ENCODE results near the gene TTLL12.

The TTLL12 gene

DNA sequence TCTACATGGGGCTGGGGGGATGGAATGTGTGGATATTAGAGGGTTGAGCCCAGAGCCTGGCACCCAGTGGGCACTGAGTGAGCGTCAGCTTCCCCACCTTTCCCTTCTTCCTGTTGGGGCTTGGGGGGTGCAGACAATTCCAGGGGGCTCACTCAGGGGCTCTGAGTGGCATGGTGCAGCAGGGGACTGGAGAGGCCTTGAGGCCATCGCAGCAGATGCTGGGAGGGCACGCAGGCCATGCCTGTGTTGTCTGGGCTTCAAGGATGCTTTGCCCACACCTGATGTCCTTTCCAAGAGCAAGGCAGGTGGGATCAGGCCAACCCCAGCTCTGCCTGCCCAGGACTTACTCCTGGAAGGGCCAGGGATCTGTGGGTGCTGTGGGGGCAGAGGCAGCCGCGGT is 11.2 kb upstream of the TTLL12 start:
- no peak for DNase-seq

DNA sequence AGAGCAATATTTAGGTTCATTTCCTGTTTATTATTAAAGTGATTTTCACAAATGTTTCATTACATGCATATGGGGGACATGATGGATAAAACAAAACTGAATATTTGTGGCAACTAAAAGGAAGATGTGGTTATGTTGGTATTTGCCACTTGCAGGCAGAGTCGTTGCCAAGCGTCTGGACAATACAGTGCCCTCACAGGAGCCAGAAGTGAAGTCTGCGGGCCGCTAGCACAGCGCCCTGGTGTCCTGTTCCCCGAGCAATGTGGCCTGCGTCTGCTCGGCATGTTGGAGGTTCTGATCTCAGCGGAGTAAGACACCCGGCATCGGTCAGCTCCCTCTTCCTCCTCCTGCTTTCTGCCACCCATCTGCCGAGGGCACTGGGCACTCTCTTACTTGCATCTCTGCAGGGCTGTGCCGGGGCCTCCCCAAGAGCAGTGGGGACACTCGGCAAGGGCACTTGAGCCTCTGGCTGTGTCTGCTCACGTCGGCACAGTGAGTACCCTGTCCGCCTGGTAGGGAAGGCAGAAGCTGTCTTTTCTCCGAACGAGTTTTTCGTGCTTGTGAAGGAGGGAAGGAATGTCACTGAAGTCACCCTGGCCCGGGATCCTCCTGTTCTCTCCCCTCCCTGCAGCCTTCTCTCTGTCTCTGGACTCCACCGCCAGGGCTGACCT is 10.5 kb upstream of the TTLL12 start:
- no peak for DNase-seq

DNA sequence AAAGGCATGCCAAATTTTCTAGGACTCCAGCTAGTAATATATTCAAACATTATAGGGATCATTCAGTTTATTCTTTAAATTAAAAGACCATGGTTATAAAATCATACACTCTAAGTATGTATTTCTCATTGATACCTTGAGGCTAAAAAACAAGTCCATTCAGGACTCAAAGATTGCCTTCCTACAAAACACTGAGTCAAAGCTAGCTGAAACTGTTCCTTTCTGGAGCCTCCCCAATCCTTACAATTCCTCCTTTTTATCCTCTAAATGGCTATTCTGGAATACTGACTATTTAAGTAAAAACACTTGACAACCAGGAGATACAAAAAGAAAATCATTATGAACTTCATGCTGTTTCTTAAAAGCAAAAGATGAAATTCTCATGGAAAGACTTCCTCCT is 4.9 kb upstream of the TTLL12 start:
- DNase-seq, result no peak

DNA sequence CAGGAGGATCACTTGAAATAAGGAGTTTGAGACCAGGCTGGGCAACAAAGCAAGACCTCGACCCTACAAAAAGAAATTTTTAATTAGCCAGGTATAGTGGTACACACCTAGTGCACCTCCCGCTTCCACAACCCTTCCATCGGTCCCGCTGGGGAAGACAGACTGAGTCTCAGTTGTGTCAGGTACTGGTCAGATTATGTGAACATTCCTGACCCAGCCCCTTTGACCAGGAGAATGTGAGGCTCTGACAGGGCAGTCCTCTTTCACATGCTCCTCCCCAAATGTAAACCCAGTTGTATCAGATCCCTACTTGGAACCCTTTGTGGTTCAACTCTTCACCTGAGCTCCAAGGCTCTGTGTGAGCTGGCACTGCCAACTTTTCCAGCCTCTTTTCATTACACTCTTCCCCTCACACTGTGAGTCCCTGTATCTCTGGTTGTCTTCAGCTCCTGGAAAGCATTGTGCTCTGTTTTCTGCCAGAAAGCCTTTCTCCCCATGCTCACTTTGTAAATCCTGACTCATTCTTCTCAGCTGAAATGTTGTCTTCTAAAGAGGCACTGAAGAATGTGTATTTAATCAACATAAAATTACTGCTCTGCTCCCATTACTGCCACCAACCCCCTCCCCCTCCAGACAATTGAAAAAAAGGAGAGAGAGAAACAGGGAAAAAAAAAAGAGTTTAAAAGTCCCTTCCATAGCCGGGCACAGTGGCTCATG is 2.1 kb upstream of the TTLL12 start:
- no peak for DNase-seq

DNA sequence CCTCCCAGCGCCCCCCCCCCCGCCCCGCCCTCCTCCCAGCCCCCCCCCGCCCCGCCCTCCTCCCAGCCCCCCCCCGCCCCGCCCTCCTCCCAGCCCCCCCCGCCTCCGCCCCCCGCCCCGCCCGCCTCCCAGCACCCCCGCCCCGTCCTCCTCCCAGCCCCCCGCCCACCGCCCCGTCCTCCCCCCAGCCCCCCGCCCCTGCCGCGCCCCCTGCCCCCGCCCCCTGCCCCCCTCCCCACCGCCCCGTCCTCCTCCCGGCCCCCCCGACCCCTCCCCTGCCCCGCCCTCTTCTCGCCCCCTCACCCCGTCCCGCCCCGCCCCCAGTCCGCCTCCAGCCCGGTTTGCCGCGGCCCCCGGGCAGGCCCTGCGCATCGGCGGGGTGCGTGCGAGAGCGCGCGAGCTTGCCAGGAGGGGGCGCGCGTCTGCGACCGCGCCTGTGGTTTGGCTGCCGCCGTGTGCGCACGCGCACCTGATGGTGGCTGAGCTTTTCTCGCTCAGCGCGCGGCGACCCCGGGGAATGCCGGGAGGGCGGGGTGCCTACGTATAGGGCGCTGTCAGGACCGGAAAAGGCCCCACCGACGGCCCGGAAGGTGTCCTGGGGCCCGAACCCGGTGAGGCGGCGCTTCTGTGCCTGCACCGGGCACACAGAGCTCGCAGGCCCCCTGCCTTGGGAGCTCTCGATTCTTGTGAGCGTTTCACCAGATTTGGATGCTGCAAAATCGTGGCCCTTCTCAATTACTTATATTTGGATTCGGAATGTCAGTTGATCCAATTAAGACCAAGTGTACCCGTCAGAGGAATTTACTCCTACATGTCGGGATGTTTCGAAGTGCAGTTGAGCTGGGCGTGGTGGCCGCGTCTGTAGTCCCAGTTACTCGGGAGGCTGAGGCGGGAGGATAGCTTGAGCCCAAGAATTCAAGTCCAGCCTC is 501 bp upstream of the TTLL12 start:
- peak; percentile 97 for DNase-seq

DNA sequence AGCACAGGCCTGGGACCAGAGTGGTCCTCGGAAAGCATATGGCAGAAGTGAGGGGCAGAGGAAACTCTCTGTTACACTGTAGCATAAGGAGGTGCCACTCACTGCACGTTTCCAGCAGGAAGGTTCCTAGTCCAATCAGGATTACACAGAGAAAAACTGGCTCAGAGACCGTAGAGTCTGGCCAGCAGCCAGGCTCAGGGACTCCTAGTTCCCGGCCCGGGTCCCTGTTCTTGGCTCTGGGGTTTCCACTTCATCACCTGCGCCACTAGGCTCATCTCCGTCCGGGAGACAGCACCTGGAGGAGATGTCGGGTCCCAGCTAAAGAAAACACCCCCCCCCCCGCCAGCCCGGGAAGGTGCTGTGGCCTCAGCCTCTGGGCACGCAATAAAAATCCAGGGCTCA is 1.1 kb downstream of the TTLL12 start:
- no peak for DNase-seq

DNA sequence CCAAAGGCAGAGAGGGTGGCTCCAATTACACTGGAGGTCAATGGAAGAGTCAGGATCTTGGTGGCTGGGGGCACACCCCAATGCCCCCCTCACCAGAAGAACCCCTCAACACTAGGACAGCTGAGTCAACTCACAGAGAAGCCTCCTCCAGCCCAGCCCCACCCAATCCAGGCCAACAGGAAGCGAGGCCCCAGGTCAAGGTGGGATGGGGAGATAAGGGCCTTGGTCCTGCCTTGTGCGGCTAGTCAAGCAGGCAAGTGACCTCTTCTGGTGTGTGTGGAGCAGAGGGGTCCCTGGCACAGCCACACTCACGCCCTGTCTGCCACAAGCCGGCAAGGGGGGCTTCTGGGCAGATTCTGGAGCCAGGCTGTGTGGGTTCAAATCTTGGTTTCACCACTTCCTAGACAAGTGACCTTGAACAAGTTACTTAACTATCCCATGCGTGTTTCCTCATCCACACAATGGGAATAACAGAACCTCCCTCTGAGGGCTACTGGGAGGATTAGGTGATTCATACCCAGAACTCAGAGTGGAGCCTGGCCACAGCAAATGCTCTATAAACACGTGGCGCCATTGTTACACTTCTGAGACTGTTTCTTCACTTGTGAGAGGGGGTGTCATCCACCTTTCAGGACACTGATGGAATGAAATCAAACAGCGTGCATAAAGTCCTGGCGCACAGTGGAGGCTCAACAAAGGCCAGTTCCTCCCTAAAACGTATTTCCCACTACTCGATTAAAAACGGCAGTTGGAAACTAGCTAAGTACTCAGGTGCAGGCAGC is 3.2 kb downstream of the TTLL12 start:
- DNase-seq, result no peak

DNA sequence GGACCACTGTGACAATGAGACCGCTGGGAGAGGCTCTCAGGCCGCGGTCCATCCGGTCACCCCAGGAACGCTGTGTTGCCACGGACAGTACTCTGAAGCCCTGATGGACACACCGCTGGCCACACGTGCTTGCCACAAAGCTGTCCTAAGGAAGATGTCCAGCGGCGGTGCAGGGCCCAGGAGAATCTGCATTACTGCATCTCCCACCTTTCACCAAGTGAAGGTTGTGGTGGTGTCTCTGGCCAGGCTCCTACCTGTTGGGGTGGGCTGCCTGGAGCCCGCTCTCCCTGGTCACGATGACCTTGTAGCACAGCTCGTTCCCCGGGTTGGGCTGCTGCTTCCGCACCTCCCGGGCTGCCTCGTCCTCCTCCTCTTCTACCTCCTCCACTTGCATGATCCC is 4.2 kb downstream of the TTLL12 start:
- no peak for DNase-seq

DNA sequence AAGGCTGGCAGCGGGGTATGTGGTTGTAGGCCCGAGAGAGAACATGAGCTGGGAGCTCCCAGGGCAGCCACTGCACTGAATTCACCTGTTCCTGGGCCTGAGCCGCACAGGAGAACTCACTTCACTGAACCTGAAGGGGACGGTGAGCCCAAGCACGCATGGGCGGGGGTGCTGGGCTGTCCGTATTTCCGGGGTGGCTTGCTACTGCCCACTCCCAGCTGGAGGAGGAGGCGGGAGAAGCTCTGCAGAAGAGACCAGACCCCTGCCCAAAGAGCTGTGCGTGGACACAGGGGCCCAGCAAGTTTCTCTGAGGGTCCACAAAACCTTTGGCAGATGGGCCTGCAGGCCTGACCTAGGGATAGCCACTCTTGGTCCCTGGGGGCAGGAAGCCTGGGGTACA is 4.8 kb downstream of the TTLL12 start:
- no peak for DNase-seq

DNA sequence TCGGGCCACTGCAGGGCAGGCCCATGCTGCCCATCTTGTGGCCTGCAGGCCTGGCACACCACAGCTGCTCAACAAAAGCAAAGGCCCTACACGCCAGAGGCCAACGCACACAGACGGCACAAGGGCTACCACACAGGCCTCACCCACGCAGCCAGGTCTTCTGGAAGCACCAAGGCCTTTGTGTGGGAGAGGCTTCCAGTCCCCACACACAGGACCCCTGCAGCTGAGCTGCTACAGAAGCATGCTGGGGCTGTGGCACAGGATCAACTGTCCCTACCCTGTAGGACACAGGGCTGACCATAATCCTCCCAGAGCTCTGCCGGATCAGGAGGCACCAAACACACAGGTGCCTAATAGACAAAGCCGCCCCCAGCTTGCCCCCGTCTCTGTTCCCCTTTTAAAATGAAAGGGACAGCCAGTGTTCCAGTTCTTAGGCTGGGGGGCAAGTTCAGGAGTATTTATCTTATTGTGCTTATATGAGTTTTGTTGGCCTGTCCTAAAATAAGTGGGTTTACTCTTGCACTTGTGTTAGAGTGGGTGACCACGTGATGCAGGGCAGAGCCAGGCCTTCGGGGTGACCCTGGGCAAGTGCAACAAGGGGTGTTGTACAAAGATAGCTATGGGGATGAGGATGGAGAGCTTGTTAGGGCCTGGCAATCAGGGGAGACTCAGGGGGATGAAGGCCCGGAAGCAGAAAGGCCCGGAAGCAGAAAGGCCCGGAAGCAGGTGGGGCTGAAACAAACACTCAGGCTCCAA is 5.4 kb downstream of the TTLL12 start:
- DNase-seq, result no peak

DNA sequence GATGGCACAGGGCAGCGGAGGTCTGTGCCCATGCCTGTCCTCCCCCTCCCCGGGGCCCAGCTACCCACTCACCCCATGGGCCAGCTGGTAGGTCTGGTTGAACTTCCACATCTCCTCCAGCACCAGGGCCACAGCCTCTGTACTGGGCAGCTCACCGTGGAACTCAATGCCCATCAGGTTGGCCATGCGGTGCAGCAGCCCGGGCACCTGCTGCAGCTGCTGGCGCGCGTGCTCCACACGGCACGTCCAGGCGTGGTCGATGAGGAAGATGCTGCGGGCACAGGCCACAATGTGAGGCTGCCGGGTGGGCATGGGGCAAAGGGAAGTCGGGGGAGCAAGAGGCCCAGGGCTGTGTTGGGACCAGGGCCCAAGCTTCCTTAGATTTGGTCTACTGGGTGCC is 6.3 kb downstream of the TTLL12 start:
- no peak for DNase-seq

DNA sequence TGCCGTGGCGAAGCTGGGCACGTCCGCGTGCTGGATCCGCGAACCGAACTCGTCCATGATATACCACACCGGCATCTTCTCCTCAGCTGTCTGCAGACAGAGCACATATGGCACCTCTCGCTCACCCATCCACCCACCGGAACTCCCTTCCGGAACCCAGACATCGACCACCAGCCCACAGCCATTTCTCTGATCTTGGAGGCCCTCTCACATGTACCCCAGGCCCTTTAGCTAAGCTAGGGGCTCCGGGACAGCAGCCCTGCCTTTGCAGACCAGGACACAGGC is 7.1 kb downstream of the TTLL12 start:
- DNase-seq, result no peak

DNA sequence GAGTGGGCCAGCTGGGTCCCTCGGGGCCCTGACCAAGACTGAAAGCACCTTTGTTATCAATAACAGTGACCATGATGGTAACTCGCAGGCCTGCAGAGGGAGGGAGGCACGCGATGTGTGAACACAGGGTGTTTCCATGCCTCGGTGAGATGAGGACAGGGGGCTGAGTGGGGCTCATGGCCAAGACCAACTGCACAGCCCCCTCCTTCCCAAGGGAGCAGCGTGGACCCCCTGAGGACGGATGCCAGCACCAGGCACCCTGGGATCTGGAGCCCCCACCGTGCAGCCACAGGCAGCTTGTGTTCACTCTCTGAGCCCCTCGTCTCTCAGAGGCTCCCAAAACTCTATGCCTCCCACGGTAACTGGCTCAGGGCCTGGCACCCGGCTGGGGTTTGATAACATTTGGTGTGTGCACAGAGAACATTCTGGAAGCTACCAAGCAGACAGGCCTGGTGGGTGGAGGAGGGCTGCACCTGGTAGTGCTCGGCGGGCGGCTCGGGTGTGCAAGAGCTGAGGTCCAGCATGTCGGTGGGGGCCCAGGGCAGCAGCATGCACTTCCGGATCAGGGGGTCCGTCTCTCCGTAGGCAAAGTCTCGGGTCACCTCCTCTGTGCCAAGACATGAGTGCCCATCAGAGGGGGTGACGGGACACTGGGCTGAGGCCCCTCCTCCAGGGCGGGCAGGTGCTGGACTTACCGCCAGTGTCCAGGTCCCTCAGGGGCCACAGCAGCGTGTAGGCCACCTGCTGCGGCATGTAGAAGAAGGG is 7.6 kb downstream of the TTLL12 start:
- DNase-seq, result no peak

DNA sequence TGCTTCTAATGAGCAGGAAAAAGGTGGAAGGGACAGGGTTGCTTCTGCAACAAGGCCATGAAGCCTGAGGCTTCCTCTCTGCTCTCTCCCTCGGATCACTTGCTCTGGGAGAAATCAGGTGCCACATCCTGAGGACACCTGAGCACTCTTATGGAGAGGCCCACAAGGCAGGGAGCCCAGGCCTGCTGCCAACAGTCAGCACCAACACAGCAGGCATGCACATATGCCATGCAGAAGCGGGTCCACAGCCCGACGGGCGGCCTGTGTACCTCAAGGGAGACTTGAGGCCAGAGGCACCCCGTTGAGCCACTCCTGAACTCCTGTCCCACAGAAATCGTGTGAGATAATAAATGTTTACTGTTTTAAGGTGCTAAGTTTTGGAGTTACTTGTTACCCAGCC is 9.5 kb downstream of the TTLL12 start:
- no peak for DNase-seq

DNA sequence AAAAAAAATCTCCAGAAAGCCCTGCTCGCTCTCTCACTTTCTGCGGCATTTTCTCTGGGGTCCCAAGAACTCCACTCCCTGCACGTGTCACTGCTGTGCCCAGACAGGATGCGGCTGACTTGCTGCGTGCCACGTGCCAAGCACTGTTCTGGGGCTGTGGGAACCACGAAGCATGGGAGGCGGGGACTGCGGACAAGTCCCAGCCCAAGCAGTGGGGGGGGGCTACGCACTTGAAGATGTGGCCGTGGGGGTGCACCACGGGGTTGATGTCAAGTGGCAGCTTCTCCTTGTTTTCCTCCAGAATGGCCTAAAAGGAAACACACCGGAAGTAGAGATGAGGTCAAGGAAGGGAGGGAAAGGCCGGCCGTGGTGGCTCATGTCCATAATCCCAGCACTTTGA is 10.8 kb downstream of the TTLL12 start:
- no peak for DNase-seq

DNA sequence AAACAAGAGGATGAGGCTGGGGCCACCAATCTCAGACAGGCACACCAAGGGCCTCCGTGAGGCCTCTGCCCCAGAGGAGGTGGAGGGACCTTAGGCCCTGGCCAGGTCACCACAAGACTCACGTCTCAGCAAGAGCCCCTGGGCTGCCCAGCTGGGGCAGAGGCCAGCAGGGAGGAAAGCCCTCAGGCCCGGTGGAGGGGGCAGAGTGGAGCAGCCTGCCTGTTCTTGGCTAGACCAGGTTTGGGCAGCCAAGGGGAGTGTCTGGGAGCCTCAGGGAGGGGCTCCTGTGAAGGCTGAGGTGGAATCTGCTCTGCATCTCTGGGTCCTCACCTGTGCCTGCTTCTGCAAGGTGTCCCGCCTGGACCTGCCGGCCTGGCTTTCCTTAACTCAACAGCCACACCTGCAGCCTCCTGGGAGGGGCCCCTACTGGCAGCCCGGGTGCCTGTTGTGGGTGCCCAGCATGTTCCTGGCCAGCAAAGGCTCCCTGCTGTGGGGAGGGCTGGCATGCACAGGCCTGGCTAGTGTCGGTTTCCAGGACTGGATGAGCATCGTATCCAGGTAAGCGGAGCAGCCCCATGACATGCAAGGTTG is 11.9 kb downstream of the TTLL12 start:
- DNase-seq, result no peak

DNA sequence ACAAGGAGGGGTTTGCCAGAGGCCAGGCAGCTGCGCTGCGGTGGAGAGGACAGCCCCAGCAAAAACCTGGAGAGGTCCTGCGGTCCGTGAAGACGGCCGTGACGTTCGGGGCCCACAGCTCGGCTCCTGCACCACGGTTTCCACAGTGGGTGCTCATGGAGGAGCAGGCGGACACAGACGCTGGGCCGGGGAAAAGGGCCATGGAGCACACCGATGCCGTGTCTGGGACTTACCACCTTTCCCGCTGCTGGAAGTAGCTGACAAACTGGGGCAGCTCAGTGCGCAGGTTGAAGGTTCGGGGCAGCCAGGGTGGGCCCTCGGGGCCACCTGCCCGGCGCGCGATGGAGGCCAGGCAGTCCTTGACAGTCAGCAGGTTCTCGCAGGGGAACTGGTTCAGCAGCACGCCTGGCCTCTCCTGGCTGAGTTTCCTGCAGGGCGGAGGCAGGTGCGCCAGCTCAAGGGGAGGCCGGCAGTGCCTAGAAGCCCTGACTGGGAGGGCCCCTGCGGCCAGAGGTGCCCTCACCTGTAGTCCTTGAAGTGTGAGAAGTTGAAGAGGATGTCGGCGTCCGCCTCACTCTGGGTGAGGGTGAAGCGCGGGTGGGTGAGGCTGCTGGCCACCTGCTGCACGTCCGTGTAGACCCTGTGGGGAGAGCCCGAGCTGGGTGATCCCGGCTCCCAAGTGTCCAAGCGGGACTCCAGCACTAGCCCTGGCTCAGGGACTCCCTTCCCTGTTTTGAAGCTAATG is 12.8 kb downstream of the TTLL12 start:
- DNase-seq, result no peak

DNA sequence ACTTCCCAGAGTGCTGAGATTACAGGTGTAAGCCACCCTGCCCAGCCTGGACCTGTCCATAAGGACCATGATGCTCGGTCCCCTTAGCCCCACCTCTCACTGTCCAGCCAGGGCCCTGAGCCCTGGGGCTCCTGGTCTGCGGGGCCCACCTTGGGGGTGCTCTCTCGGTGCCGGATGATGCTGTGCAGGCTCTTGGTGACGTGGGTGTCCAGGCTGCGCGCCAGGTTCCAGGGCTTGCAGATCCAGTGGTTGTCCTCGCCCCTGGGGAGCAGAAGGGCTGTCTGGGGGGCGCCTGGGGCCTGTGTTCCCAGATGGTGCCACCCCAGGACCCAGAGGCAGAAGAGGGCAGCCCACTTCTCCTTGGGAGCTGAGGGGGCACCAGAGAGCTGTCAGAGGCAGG is 13.4 kb downstream of the TTLL12 start:
- no peak for DNase-seq

DNA sequence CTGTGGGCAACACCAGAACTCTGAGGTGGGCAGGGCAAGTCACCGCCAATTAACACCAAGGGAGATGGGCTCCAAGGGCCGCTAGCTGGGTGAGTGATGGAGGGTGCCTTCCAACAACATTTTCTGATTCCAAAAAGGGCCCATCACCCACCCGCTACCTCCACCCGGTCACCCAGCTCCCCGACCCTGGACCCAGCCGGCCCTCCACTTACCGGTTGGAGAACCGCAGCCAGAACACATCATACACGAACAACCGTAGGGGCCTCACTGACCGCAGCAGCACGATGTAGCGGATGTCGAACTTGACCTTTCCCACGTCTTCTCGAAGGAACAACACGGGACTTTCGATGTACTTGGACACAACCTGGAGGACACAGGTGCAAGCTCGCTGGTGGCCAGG is 14.7 kb downstream of the TTLL12 start:
- no peak for DNase-seq

DNA sequence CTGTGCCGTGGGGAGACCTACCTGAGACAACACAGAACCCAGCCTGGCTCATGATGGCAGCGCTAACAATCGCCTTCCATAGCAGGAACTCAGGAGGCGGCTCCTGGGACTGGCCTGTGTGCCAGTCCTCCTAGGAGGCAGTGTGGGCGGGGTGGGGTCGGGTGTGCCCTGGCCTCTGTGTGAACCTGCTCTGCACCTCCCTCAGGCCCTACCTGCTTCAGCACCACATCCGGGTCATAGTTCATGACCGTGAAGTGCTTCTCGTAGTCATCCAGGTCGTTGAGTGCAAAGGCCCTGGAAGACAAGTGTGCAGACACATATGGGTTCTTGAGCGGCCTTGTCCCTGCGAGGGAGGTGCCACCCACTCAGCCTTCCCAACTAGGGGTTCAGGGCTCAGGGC is 15.3 kb downstream of the TTLL12 start:
- DNase-seq, result no peak

Measured in CD4-positive, alpha-beta T cell treated with Interleukin-15 for 1 hour (primary cell).